Liver (tissue), 9 donors: ENCODE measurements around the gene DBN1. TPM values are rescaled to one million over a fixed set of nuclear protein-coding genes. Genes with fewer than 3 reads are reported as not detected.

Experiments used
- DNase-seq: peaks from one replicate; pipeline ENCODE4 v3.0.0-alpha.2; 2017; ENCODE audit warnings: low spot score
- H3K27ac ChIP-seq, 2 donors: one replicate each; pipeline ENCODE4 v1.7.0; 2013; ENCODE audit warnings: inconsistent platforms in 2 of 2, low read length in 2 of 2, control low read depth in 1 of 2, low read depth in 1 of 2, mild to moderate bottlenecking in 1 of 2
- H3K27me3 ChIP-seq, 4 donors: one replicate each; pipeline versions ENCODE4 v1.6.1 to v1.7.0; 2013; ENCODE audit warnings: low read length in 3 of 4, inconsistent platforms in 1 of 4, mild to moderate bottlenecking in 1 of 4, moderate library complexity in 1 of 4; ENCODE audit not compliant: control insufficient read depth in 4 of 4, insufficient read depth in 4 of 4
- H3K36me3 ChIP-seq, 4 donors: one replicate each; pipeline versions ENCODE4 v1.6.1 to v1.7.0; 2013; ENCODE audit warnings: low read length in 3 of 4, mild to moderate bottlenecking in 3 of 4, low read depth in 1 of 4, moderate library complexity in 1 of 4; ENCODE audit not compliant: control insufficient read depth in 4 of 4, insufficient read depth in 3 of 4
- H3K4me1 ChIP-seq, 4 donors: one replicate each; pipeline versions ENCODE4 v1.6.1 to v1.7.0; 2013; ENCODE audit warnings: low read length in 3 of 4, mild to moderate bottlenecking in 3 of 4, moderate library complexity in 1 of 4; ENCODE audit not compliant: control insufficient read depth in 4 of 4, insufficient read depth in 4 of 4
- H3K4me3 ChIP-seq, 3 donors: one replicate each; pipeline versions ENCODE4 v1.6.1 to v1.7.0; 2013; ENCODE audit warnings: low read length in 3 of 3, control low read depth in 1 of 3, low read depth in 1 of 3, mild to moderate bottlenecking in 1 of 3
- H3K9ac ChIP-seq, 2 donors: one replicate each; pipeline ENCODE4 v1.7.0; 2013; ENCODE audit warnings: low read length in 2 of 2, mild to moderate bottlenecking in 2 of 2, moderate library complexity in 2 of 2, control low read depth in 1 of 2, low read depth in 1 of 2
- H3K9me3 ChIP-seq, 4 donors: one replicate each; pipeline versions ENCODE4 v1.6.1 to v1.7.0; 2013; ENCODE audit warnings: low read length in 3 of 4; ENCODE audit not compliant: control insufficient read depth in 4 of 4
- ATF3 ChIP-seq: IDR thresholded peaks from 2 replicates; pipeline ENCODE4 v1.6.1; 2016; ENCODE audit warnings: antibody characterized with exemption
- CTCF ChIP-seq: fragments of 150-350 bp; IDR thresholded peaks from 2 replicates; pipeline ENCODE4 v1.5.1; 2017; ENCODE audit warnings: improper control_type of control experiment, low read depth, low read length; ENCODE audit not compliant: missing input control
- EGR1 ChIP-seq, 2 donors: IDR thresholded peaks; 2 replicates each; pipeline ENCODE4 v1.6.1; 2016 to 2018; ENCODE audit warnings: antibody characterized with exemption in 2 of 2, low read depth in 2 of 2
- FOXA1 ChIP-seq: IDR thresholded peaks from 2 replicates; pipeline ENCODE4 v1.6.1; 2016; ENCODE audit warnings: antibody characterized with exemption
- FOXA2 ChIP-seq: IDR thresholded peaks from 2 replicates; pipeline ENCODE4 v1.6.1; 2016; ENCODE audit warnings: antibody characterized with exemption
- GABPA ChIP-seq, 2 donors: IDR thresholded peaks in 1 of 2; conservative IDR thresholded peaks in 1 of 2; 2 replicates each; pipeline ENCODE4 v1.6.1; 2016; ENCODE audit warnings: antibody characterized with exemption in 2 of 2, mild to moderate bottlenecking in 1 of 2, moderate library complexity in 1 of 2
- HNF4A ChIP-seq, 2 donors: conservative IDR thresholded peaks; 2 replicates each; pipeline ENCODE4 v1.6.1; 2016; ENCODE audit warnings: antibody characterized with exemption in 2 of 2, mild to moderate bottlenecking in 2 of 2
- HNF4G ChIP-seq: IDR thresholded peaks from 2 replicates; pipeline ENCODE4 v1.6.1; 2016; ENCODE audit warnings: antibody characterized with exemption
- JUND ChIP-seq, 2 donors: IDR thresholded peaks; 2 replicates each; pipeline ENCODE4 v1.6.1; 2016; ENCODE audit warnings: antibody characterized with exemption in 2 of 2
- MAX ChIP-seq: IDR thresholded peaks from 2 replicates; pipeline ENCODE4 v1.6.1; 2016; ENCODE audit warnings: antibody characterized with exemption
- NR2F2 ChIP-seq: IDR thresholded peaks from 2 replicates; pipeline ENCODE4 v1.6.1; 2016; ENCODE audit warnings: antibody characterized with exemption
- RAD21 ChIP-seq, 2 donors: IDR thresholded peaks; 2 replicates each; pipeline ENCODE4 v1.6.1; 2016; ENCODE audit warnings: antibody characterized with exemption in 2 of 2, mild to moderate bottlenecking in 2 of 2
- REST ChIP-seq: IDR thresholded peaks from 2 replicates; pipeline ENCODE4 v1.6.1; 2016; ENCODE audit warnings: antibody characterized with exemption, mild to moderate bottlenecking
- RXRA ChIP-seq, 2 donors: IDR thresholded peaks; 2 replicates each; pipeline ENCODE4 v1.6.1; 2017 to 2018; ENCODE audit warnings: antibody characterized with exemption in 2 of 2, mild to moderate bottlenecking in 1 of 2
- SP1 ChIP-seq: IDR thresholded peaks from 2 replicates; pipeline ENCODE4 v1.6.1; 2018; ENCODE audit warnings: antibody characterized with exemption, mild to moderate bottlenecking
- TAF1 ChIP-seq: conservative IDR thresholded peaks from 2 replicates; pipeline ENCODE4 v1.6.1; 2016; ENCODE audit warnings: antibody characterized with exemption, mild to moderate bottlenecking
- YY1 ChIP-seq: IDR thresholded peaks from 2 replicates; pipeline ENCODE4 v1.6.1; 2016; ENCODE audit warnings: antibody characterized with exemption, mild to moderate bottlenecking
- ZBTB33 ChIP-seq: IDR thresholded peaks from 2 replicates; pipeline ENCODE4 v1.6.1; 2016; ENCODE audit warnings: antibody characterized with exemption
- WGBS: extraction: QIAGEN DNeasy Blood & Tissue Kit; methylation state at CpG from one replicate; pipeline ENCODE4 v1.1.7; 2013; 5-methylcytosine and 5-hydroxymethylcytosine counted together
- polyA plus RNA-seq, 2 donors: library from polyadenylated mRNA; stranded (reverse) in 1 of 2; unstranded in 1 of 2; fragments of 200-250 nt in 1 of 2; fragments of >200 nt in 1 of 2; fragmentation: Nextera tagmentation in 1 of 2; extraction: Ambion mirVana in 1 of 2; gene quantifications; one replicate each; pipeline versions ENCODE4 v1.2.1 to v1.2.3, GENCODE V29; 2013 to 2015
- total RNA-seq, 2 donors: library from RNA; depleted of rRNA; stranded (reverse); fragments of >200 nt; gene quantifications; one replicate each; pipeline ENCODE4 v1.2.3, GENCODE V29; 2014
- donor health status: healthy.
- donor health status: healthy.
- donor health status: healthy.
- donor health status: healthy.
- donor health status: healthy.

The DBN1 gene
- total and polyA plus RNA-seq, 4 donors: 1.5 to 4.9 (median 2.0) TPM

GRCh38 chr5:177435847-177436536 lies 37.4 kb downstream of the DBN1 start:
- H3K27ac ChIP-seq: no peak overlapping the region
- H3K27me3 ChIP-seq: no peaks in the 10 kb centered on the region
- H3K4me1 ChIP-seq: peaks cover 0 to under 1% (median 0%) of the 10 kb centered on the region in 4 donors
- peaks cover 6 to 35% (median 19%) of the 10 kb centered on the region in 4 donors for H3K36me3 ChIP-seq
- TF ChIP-seq HNF4G (no peak), SP1 (no peak), FOXA2 (no peak), JUND (IDR thresholded peaks at IDR 0.05) (no peak), EGR1 (IDR thresholded peaks at IDR 0.05; ENCODE audit: low read depth in 2 of 2) (no peak), GABPA (IDR thresholded peaks at IDR 0.05 in 1 of 2, conservative IDR thresholded peaks at IDR 0.05 in 1 of 2) (no peak), ATF3 (no peak), FOXA1 (no peak), RAD21 (IDR thresholded peaks at IDR 0.05) (no peak)
- H3K9me3 ChIP-seq: no peaks in the 10 kb centered on the region
- no peak overlapping the region for H3K9ac ChIP-seq
- no peak overlapping the region for H3K4me3 ChIP-seq
- DNase-seq: no peak
- WGBS: 95% methylated on average over 37 of the region's 37 CpGs

- Histone ChIP-seq H3K27ac (no peak overlapping the region), H3K9ac (no peak overlapping the region), H3K4me1 (peaks cover 0 to 6% (median 0%) of the 10 kb centered on the region in 4 donors), H3K27me3 (no peaks in the 10 kb centered on the region), H3K4me3 (no peak overlapping the region), H3K36me3 (peaks cover 6 to 29% (median 19%) of the 10 kb centered on the region in 4 donors), H3K9me3 (no peaks in the 10 kb centered on the region)
- TF ChIP-seq FOXA1: no peak
- no peak for TF ChIP-seq HNF4G
- TF ChIP-seq ZBTB33: no peak
- no peak for TF ChIP-seq YY1
- no peak for TF ChIP-seq HNF4A (conservative IDR thresholded peaks at IDR 0.05)
- TF ChIP-seq EGR1 (IDR thresholded peaks at IDR 0.05; ENCODE audit: low read depth in 2 of 2): no peak
- TF ChIP-seq GABPA (IDR thresholded peaks at IDR 0.05 in 1 of 2, conservative IDR thresholded peaks at IDR 0.05 in 1 of 2): no peak
- TF ChIP-seq REST: no peak
- TF ChIP-seq JUND (IDR thresholded peaks at IDR 0.05): no peak
- no peak for TF ChIP-seq RXRA (IDR thresholded peaks at IDR 0.05)
- TF ChIP-seq SP1: no peak
- no peak for TF ChIP-seq RAD21 (IDR thresholded peaks at IDR 0.05)
- TF ChIP-seq NR2F2: no peak
- TF ChIP-seq ATF3: no peak
- no peak for TF ChIP-seq CTCF
- TF ChIP-seq TAF1: no peak
- TF ChIP-seq FOXA2: no peak
- TF ChIP-seq MAX: no peak
- WGBS: 96% methylated on average over 20 of the region's 20 CpGs
- no peak for DNase-seq
Observed at GRCh38 chr5:177434942-177435738, 38.3 kb downstream of the DBN1 start.
